ENCODE data around the gene SERPINA12.
"Not testable (repeated sequence)": the region's sequence is repeated elsewhere in the genome, so short reads cannot be mapped to it uniquely, and the experiment has no call there.

Gene SERPINA12

DNA sequence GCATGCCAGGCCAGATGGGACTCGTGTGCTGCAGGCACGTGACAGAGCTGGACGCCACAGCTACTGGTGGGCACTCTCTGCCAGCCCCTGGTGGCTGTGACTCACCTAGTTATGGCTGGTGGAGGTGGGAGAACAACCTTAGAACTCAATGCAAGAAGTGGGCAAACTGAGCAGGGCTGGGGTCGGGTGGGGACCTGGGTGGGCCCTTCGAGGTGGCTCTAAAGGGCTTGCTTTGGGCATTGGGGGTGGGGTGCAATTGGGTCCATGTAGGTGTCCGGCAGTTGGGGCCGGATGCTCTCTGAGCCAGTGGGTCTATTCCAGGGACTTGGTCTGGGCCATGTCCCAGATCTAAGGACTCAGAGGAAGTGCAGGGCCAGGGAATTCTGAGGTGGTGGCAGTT lies 5.1 kb upstream of the SERPINA12 start:
- Histone ChIP-seq H3K27ac (replicated peaks) (no peak overlapping the region), H3K4me3 (replicated peaks; ENCODE audit: insufficient read depth, low read length) (no peak overlapping the region), H3K27me3 (ENCODE audit: insufficient read depth, poor library complexity, severe bottlenecking) (no peaks in the 10 kb centered on the region)
- no peak for DNase-seq (ENCODE audit: low read depth in 1 of 2, low spot score in 1 of 2)
- TF ChIP-seq GABPA (IDR thresholded peaks at IDR 0.05; ENCODE audit: low read depth): no peak
- TF ChIP-seq, protein P1, sequence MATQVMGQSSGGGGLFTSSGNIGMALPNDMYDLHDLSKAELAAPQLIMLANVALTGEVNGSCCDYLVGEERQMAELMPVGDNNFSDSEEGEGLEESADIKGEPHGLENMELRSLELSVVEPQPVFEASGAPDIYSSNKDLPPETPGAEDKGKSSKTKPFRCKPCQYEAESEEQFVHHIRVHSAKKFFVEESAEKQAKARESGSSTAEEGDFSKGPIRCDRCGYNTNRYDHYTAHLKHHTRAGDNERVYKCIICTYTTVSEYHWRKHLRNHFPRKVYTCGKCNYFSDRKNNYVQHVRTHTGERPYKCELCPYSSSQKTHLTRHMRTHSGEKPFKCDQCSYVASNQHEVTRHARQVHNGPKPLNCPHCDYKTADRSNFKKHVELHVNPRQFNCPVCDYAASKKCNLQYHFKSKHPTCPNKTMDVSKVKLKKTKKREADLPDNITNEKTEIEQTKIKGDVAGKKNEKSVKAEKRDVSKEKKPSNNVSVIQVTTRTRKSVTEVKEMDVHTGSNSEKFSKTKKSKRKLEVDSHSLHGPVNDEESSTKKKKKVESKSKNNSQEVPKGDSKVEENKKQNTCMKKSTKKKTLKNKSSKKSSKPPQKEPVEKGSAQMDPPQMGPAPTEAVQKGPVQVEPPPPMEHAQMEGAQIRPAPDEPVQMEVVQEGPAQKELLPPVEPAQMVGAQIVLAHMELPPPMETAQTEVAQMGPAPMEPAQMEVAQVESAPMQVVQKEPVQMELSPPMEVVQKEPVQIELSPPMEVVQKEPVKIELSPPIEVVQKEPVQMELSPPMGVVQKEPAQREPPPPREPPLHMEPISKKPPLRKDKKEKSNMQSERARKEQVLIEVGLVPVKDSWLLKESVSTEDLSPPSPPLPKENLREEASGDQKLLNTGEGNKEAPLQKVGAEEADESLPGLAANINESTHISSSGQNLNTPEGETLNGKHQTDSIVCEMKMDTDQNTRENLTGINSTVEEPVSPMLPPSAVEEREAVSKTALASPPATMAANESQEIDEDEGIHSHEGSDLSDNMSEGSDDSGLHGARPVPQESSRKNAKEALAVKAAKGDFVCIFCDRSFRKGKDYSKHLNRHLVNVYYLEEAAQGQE (IDR thresholded peaks at IDR 0.05; ENCODE audit: insufficient replicate concordance, low read depth): no peak

DNA sequence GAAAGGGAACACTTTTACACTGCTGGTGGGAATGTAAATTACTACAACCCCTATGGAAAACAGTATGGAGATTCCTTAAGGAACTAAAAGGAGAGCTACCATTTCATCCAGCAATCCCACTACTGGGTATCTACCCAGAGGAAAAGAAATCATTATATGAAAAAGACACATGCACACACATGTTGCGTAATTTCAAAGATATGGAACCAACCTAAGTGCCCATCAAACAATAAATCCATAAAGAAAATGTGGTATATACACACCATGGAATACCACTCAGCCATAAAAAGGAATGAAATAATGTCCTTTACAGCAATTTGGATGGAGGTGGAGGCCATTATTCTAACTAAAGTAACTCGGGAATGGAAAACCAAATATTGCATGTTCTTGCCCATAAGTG lies 1.2 kb upstream of the SERPINA12 start:
- not testable (repeated sequence) for H3K27me3 ChIP-seq (ENCODE audit: insufficient read depth, poor library complexity, severe bottlenecking)

DNA sequence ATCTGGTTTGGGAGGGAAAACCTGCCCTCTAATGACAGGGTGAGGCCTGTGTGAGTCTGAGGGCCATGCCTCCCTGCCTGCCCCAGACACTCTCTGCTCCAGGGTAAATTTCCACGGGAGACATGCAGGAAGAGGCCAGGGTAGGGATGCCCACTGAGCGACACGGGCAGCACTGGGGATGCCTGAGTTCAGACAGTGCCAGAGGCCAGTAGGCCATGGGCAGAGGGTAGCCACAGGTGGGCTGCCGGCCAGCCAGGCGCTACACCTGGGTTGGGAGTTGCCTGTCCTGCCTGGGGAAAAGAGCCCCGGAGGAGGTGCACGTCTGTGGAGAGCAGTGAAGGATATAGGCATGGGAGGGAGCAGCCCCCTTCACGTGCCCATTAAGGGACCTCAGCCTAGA lies 3.6 kb downstream of the SERPINA12 start:
- no peak for DNase-seq (ENCODE audit: low read depth in 1 of 2, low spot score in 1 of 2)
- TF ChIP-seq, protein P1 (IDR thresholded peaks at IDR 0.05; ENCODE audit: insufficient replicate concordance, low read depth): no peak
- TF ChIP-seq GABPA (IDR thresholded peaks at IDR 0.05; ENCODE audit: low read depth) (no peak), SPI1 (IDR thresholded peaks at IDR 0.05; ENCODE audit: borderline replicate concordance, low read depth) (no peak), POLR2AphosphoS5 (IDR thresholded peaks at IDR 0.05; ENCODE audit: low read depth) (no peak)
- TF ChIP-seq, protein P2, sequence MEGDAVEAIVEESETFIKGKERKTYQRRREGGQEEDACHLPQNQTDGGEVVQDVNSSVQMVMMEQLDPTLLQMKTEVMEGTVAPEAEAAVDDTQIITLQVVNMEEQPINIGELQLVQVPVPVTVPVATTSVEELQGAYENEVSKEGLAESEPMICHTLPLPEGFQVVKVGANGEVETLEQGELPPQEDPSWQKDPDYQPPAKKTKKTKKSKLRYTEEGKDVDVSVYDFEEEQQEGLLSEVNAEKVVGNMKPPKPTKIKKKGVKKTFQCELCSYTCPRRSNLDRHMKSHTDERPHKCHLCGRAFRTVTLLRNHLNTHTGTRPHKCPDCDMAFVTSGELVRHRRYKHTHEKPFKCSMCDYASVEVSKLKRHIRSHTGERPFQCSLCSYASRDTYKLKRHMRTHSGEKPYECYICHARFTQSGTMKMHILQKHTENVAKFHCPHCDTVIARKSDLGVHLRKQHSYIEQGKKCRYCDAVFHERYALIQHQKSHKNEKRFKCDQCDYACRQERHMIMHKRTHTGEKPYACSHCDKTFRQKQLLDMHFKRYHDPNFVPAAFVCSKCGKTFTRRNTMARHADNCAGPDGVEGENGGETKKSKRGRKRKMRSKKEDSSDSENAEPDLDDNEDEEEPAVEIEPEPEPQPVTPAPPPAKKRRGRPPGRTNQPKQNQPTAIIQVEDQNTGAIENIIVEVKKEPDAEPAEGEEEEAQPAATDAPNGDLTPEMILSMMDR (IDR thresholded peaks at IDR 0.05; ENCODE audit: insufficient read depth, low read length): no peak
- Histone ChIP-seq H3K4me3 (replicated peaks; ENCODE audit: insufficient read depth, low read length) (no peak overlapping the region), H3K27ac (replicated peaks) (no peak overlapping the region), H3K27me3 (ENCODE audit: insufficient read depth, poor library complexity, severe bottlenecking) (no peaks in the 10 kb centered on the region)

More for the DNA sequence above, 1.2 kb upstream of the SERPINA12 start:
- H3K4me3 ChIP-seq (replicated peaks; ENCODE audit: insufficient read depth, low read length); DNase-seq (ENCODE audit: low read depth in 1 of 2, low spot score in 1 of 2); H3K27ac ChIP-seq (replicated peaks): not testable (repeated sequence)

DNA sequence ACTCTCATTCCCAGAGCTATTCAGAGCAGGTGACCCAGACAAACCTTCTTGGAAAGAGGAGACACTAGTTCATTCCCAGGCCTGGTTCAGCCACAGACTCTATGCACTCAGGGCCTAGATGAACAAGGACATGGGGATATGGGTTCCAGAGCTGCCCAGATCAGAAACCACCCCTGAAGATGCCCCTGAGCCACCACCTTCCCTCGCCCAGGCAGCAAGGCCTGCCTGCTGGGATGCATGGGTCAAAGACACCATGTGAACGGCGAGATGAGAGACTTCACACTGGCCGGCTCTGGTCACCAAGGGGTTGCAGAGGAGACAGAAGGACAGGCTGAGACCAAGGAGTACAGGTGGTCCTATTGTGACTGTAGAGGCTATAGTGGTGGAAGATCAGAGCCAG lies 4.1 kb downstream of the SERPINA12 start:
- TF ChIP-seq, protein P2 (IDR thresholded peaks at IDR 0.05; ENCODE audit: insufficient read depth, low read length): no peak
- no peak for TF ChIP-seq SPI1 (IDR thresholded peaks at IDR 0.05; ENCODE audit: borderline replicate concordance, low read depth)
- no peak for TF ChIP-seq POLR2AphosphoS5 (IDR thresholded peaks at IDR 0.05; ENCODE audit: low read depth)
- TF ChIP-seq, protein P1 (IDR thresholded peaks at IDR 0.05; ENCODE audit: insufficient replicate concordance, low read depth): no peak
- no peak for TF ChIP-seq GABPA (IDR thresholded peaks at IDR 0.05; ENCODE audit: low read depth)
- Histone ChIP-seq H3K27ac (replicated peaks) (no peak overlapping the region), H3K27me3 (ENCODE audit: insufficient read depth, poor library complexity, severe bottlenecking) (no peaks in the 10 kb centered on the region), H3K4me3 (replicated peaks; ENCODE audit: insufficient read depth, low read length) (no peak overlapping the region)
- no peak for DNase-seq (ENCODE audit: low read depth in 1 of 2, low spot score in 1 of 2)

Measured in HL-60 (cell line).